HUES48 (cell line): Measurements from ENCODE around the gene PPARGC1A.

Source experiments
- H3K27ac ChIP-seq: one replicate; pipeline ENCODE4 v1.7.0; 2013; ENCODE audit warnings: low read depth, low read length, inconsistent platforms
- H3K27me3 ChIP-seq: 2 replicates; pipeline ENCODE4 v1.6.1; 2013; ENCODE audit warnings: mild to moderate bottlenecking, low read length; ENCODE audit not compliant: control insufficient read depth, insufficient read depth
- H3K36me3 ChIP-seq: 2 replicates; pipeline ENCODE4 v1.6.1; 2013; ENCODE audit warnings: low read length; ENCODE audit not compliant: control insufficient read depth, insufficient read depth
- H3K4me1 ChIP-seq: 2 replicates; pipeline ENCODE4 v1.6.1; 2013; ENCODE audit warnings: mild to moderate bottlenecking, low read length; ENCODE audit not compliant: control insufficient read depth, insufficient read depth
- H3K4me3 ChIP-seq: 2 replicates; pipeline ENCODE4 v1.5.1; 2013; ENCODE audit warnings: mild to moderate bottlenecking, low read depth, low read length
- H3K9ac ChIP-seq: 2 replicates; pipeline ENCODE4 v1.6.1; 2013; ENCODE audit warnings: mild to moderate bottlenecking, low read depth, low read length, moderate library complexity
- H3K9me3 ChIP-seq: 2 replicates; pipeline ENCODE4 v1.6.1; 2013; ENCODE audit warnings: low read length; ENCODE audit not compliant: control insufficient read depth, insufficient read depth

PPARGC1A gene

GRCh38 chr4:23924556-23924955 is 34.7 kb upstream of the PPARGC1A start:
- Histone ChIP-seq H3K27me3 (no peaks in the 10 kb centered on the region), H3K36me3 (no peaks in the 10 kb centered on the region), H3K9me3 (no peaks in the 10 kb centered on the region), H3K9ac (no peak overlapping the region), H3K27ac (no peak overlapping the region), H3K4me3 (no peak overlapping the region), H3K4me1 (peaks cover 7% of the 10 kb centered on the region)

GRCh38 chr4:23923840-23924239 is 34.0 kb upstream of the PPARGC1A start:
- Histone ChIP-seq H3K27ac (no peak overlapping the region), H3K4me1 (peaks cover 3% of the 10 kb centered on the region; the same call in 1 of the 2 replicates), H3K9ac (no peak overlapping the region), H3K4me3 (no peak overlapping the region), H3K9me3 (no peaks in the 10 kb centered on the region), H3K36me3 (no peaks in the 10 kb centered on the region), H3K27me3 (no peaks in the 10 kb centered on the region)

GRCh38 chr4:23923141-23923540 is 33.3 kb upstream of the PPARGC1A start:
- Histone ChIP-seq H3K4me3 (no peak overlapping the region), H3K27ac (no peak overlapping the region)

GRCh38 chr4:23922541-23923111 is 32.8 kb upstream of the PPARGC1A start:
- Histone ChIP-seq H3K9me3 (no peaks in the 10 kb centered on the region), H3K4me1 (peaks cover 3% of the 10 kb centered on the region; the same call in 1 of the 2 replicates), H3K27ac (no peak overlapping the region), H3K27me3 (no peaks in the 10 kb centered on the region), H3K9ac (no peak overlapping the region), H3K4me3 (no peak overlapping the region), H3K36me3 (no peaks in the 10 kb centered on the region)

More at GRCh38 chr4:23923141-23923540, 33.3 kb upstream of the PPARGC1A start:
- H3K4me1 ChIP-seq, result peaks cover 3% of the 10 kb centered on the region; the same call in 1 of the 2 replicates
- no peaks in the 10 kb centered on the region for H3K27me3 ChIP-seq
- no peaks in the 10 kb centered on the region for H3K9me3 ChIP-seq
- H3K9ac ChIP-seq, result no peak overlapping the region
- H3K36me3 ChIP-seq, result no peaks in the 10 kb centered on the region

GRCh38 chr4:23922013-23922412 is 32.2 kb upstream of the PPARGC1A start:
- Histone ChIP-seq H3K9ac (no peak overlapping the region), H3K4me1 (peaks cover 3% of the 10 kb centered on the region; the same call in 1 of the 2 replicates), H3K27ac (no peak overlapping the region), H3K4me3 (no peak overlapping the region), H3K36me3 (no peaks in the 10 kb centered on the region), H3K9me3 (no peaks in the 10 kb centered on the region), H3K27me3 (no peaks in the 10 kb centered on the region)

- no peak overlapping the region for H3K4me3 ChIP-seq
- H3K36me3 ChIP-seq, result no peaks in the 10 kb centered on the region
- no peaks in the 10 kb centered on the region for H3K9me3 ChIP-seq
- no peak overlapping the region for H3K9ac ChIP-seq
- no peaks in the 10 kb centered on the region; the same call in 1 of the 2 replicates for H3K4me1 ChIP-seq
- no peak overlapping the region for H3K27ac ChIP-seq
- no peaks in the 10 kb centered on the region for H3K27me3 ChIP-seq
Observed at GRCh38 chr4:23921447-23921845, 31.6 kb upstream of the PPARGC1A start.

GRCh38 chr4:23920716-23921446 is 31.0 kb upstream of the PPARGC1A start:
- no peaks in the 10 kb centered on the region for H3K27me3 ChIP-seq
- no peak overlapping the region for H3K4me3 ChIP-seq
- H3K4me1 ChIP-seq, result no peaks in the 10 kb centered on the region; the same call in 1 of the 2 replicates
- no peaks in the 10 kb centered on the region for H3K36me3 ChIP-seq
- H3K9me3 ChIP-seq, result no peaks in the 10 kb centered on the region
- H3K27ac ChIP-seq, result no peak overlapping the region
- H3K9ac ChIP-seq, result no peak overlapping the region

GRCh38 chr4:23920296-23920695 is 30.4 kb upstream of the PPARGC1A start:
- H3K27ac ChIP-seq, result no peak overlapping the region
- no peaks in the 10 kb centered on the region for H3K27me3 ChIP-seq
- no peak overlapping the region for H3K4me3 ChIP-seq
- H3K36me3 ChIP-seq, result no peaks in the 10 kb centered on the region
- H3K4me1 ChIP-seq, result no peaks in the 10 kb centered on the region; the same call in 1 of the 2 replicates
- H3K9me3 ChIP-seq, result no peaks in the 10 kb centered on the region
- H3K9ac ChIP-seq, result no peak overlapping the region

GRCh38 chr4:23916282-23916681 is 26.4 kb upstream of the PPARGC1A start:
- Histone ChIP-seq H3K36me3 (no peaks in the 10 kb centered on the region), H3K4me3 (no peak overlapping the region), H3K4me1 (no peaks in the 10 kb centered on the region; the same call in 1 of the 2 replicates), H3K9ac (no peak overlapping the region), H3K9me3 (no peaks in the 10 kb centered on the region), H3K27me3 (no peaks in the 10 kb centered on the region), H3K27ac (no peak overlapping the region)

GRCh38 chr4:23915459-23916132 is 25.7 kb upstream of the PPARGC1A start:
- Histone ChIP-seq H3K9ac (no peak overlapping the region), H3K9me3 (no peaks in the 10 kb centered on the region), H3K36me3 (no peaks in the 10 kb centered on the region), H3K4me1 (no peaks in the 10 kb centered on the region; the same call in 1 of the 2 replicates), H3K4me3 (no peak overlapping the region), H3K27ac (no peak overlapping the region), H3K27me3 (no peaks in the 10 kb centered on the region)
